AG04450 (cell line): ENCODE data around the gene CABLES1. TPM values are rescaled to one million over a fixed set of nuclear protein-coding genes. Genes with fewer than 3 reads are reported as not detected.

Experiments used
- CTCF ChIA-PET: fragments of 300-600, 350-600 bp; formaldehyde crosslinking; extraction: SDS; loops from one replicate; lab custom pipeline; 2022; ENCODE audit warnings: antibody characterized with exemption, inconsistent platforms; lab: Charles Lee
- POLR2A ChIA-PET: fragments of 350-600 bp; formaldehyde crosslinking; extraction: SDS; loops from one replicate; lab custom pipeline; 2021; ENCODE audit warnings: antibody characterized with exemption, inconsistent platforms; lab: Yijun Ruan, JAX
- DNase-seq: peaks from one replicate; pipeline ENCODE4 v3.0.0-alpha.2; 2011; ENCODE audit warnings: low read depth, low spot score
- H3K27ac ChIP-seq: one replicate; pipeline ENCODE4 v1.5.1; 2012; ENCODE audit warnings: low read depth, low read length, control low read depth
- H3K27me3 ChIP-seq: one replicate; pipeline ENCODE4 v1.6.0; 2012; ENCODE audit warnings: low read length; ENCODE audit not compliant: control insufficient read depth, insufficient read depth
- H3K4me3 ChIP-seq: 2 replicates; pipeline ENCODE4 v1.5.1; 2011; ENCODE audit warnings: mild to moderate bottlenecking, low read depth, low read length, control low read depth
- H3K9me3 ChIP-seq: 2 replicates; pipeline ENCODE4 v1.5.1; 2012; ENCODE audit warnings: low read length; ENCODE audit not compliant: control insufficient read depth, insufficient read depth
- CTCF ChIP-seq: IDR thresholded peaks from 2 replicates; pipeline ENCODE4 v1.5.1; 2011; ENCODE audit warnings: low read depth, low read length, control low read depth, inconsistent platforms
- polyA plus RNA-seq: library from polyadenylated mRNA; depleted of rRNA; stranded (reverse); fragments of >200 nt; gene quantifications from 2 replicates; pipeline ENCODE4 v1.2.3, GENCODE V29; 2011

The CABLES1 gene
- polyA plus RNA-seq, 1 experiment: 29.6 TPM

DNA sequence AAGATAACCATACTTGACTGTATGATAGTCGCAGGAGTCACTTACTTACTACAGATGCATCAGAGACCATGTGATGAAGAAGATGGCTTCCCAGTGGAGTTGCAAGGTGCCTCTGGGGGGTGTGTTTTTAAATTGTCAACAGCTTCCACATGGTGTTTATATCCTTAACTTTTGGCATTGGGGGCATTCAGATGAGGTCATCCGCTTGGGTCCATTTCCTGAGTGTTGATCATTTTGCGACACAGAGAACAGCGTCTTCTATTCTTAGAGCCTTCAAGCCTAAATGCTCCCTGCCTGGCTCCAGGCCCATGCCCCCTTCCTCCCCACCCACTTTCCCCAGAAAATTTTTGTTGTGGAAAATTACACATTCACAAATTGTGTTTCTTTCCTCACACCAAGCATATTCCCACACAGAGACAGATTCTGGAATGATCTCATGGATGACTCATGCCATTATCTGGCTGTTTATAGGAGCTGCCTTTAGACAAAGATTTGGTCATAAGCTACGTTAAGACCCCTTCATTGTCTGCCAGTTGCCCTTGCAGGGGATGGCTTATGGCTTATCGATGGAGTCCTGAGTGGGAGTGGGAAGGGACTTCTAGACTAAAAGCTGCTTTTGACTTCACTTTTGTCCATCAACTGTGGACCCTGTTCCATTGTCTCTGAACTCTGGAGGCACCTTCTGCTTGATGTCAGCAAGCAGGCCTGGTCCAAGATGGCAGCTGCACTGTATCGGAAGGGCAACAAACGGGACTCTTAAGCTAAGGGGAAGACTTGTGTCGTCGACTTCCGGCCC is 91.8 kb downstream of the CABLES1 start:
- peak overlapping the region; percentile 79 for H3K27ac ChIP-seq
- no peak for TF ChIP-seq CTCF
- POLR2A ChIA-PET: interaction anchor here (1.8 to 2.6 kb wide), 2 partner anchors 32 to 112 kb away, joined by 12 to 20 read pairs; no protein-coding TSS in a partner anchor
- CTCF ChIA-PET: interaction anchor here (1.3 to 1.9 kb wide), 3 partner anchors 95 to 196 kb away, joined by 4 to 6 read pairs (median 5); no protein-coding TSS in a partner anchor
- H3K4me3 ChIP-seq: no peak overlapping the region
- no peaks in the 10 kb centered on the region for H3K27me3 ChIP-seq
- peaks cover 5% of the 10 kb centered on the region; the same call in 1 of the 2 replicates for H3K9me3 ChIP-seq
- DNase-seq: peak; percentile 59

GRCh38 chr18:23227726-23228070 is 92.4 kb downstream of the CABLES1 start:
- Histone ChIP-seq H3K9me3 (peaks cover 5% of the 10 kb centered on the region; the same call in 1 of the 2 replicates), H3K4me3 (no peak overlapping the region), H3K27ac (peak overlapping the region; percentile 79), H3K27me3 (no peaks in the 10 kb centered on the region)
- ChIA-PET CTCF (interaction anchor here (1.3 kb wide), 1 partner anchor 96 kb away, joined by 4 read pairs; no protein-coding TSS in a partner anchor), POLR2A (interaction anchor here (2.6 kb wide), 1 partner anchor 32 kb away, joined by 20 read pairs; no protein-coding TSS in a partner anchor)
- no peak for DNase-seq
- no peak for TF ChIP-seq CTCF

DNA sequence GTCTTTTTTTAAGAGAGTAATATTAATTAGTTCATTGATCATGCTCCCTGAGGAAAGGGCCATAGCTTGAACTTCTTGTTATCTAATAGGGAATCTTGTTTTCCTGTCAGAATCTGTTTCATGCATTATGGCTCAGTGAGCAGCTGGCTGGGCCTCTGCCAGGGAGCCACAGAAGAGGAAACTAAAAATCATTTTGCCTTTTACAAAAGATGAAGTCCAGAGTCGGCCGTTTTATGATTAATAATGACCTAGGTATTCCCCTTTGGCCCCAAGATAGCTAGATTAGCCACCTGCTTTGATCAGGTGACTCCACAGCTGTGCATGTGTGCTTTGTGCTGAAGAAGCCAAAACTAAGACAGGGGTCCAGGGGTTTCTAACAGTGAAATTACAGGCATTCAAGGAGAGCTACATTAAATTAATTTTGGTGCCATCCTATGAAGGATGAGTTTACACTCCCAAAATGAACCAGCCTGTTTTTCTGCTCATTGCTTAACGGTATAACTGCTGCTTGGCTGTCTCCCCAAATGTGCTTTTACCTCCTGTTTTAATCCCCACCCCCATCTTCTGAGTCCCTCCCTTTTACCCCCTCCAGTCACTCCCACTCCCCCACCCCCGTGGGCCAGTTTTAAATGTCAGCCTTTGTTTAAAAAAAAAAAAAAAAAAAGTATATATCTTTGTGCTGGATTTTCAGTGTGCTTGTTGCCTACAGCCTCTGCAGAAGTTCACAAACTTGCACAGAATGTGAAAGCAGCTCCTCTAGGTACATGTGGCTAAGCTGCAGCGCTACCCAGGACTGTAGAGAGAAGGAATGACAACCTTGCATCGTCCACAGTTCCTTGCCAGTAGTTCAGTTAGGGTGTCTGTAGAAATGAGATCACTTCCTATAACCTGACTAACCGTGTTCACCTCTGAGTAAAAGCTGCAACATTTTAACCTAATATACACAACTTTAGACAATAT is 93.1 kb downstream of the CABLES1 start:
- peaks cover 5% of the 10 kb centered on the region; the same call in 1 of the 2 replicates for H3K9me3 ChIP-seq
- TF ChIP-seq CTCF: no peak
- no peaks in the 10 kb centered on the region for H3K27me3 ChIP-seq
- H3K27ac ChIP-seq: no peak overlapping the region
- CTCF ChIA-PET: interaction anchor here (1.3 kb wide), 1 partner anchor 97 kb away, joined by 4 read pairs; no protein-coding TSS in a partner anchor
- no peak overlapping the region for H3K4me3 ChIP-seq
- POLR2A ChIA-PET: interaction anchor here (0.5 to 0.7 kb wide), 4 partner anchors 30 to 911 kb away, joined by 4 to 11 read pairs (median 8); no protein-coding TSS in a partner anchor
- no peak for DNase-seq

- Histone ChIP-seq H3K27ac (no peak overlapping the region), H3K27me3 (no peaks in the 10 kb centered on the region), H3K4me3 (no peak overlapping the region), H3K9me3 (peaks cover under 1% of the 10 kb centered on the region; the same call in 1 of the 2 replicates)
- TF ChIP-seq CTCF: no peak
- ChIA-PET POLR2A (interaction anchor here (0.6 kb wide), 1 partner anchor 14 kb away, joined by 7 read pairs; no protein-coding TSS in a partner anchor), CTCF (no interaction called here)
- DNase-seq: no peak
Measured at GRCh38 chr18:23229472-23229871, 94.2 kb downstream of the CABLES1 start.
